SIG-M5 treated with dmso at 0.1 percent for 504 hours (cell line): ENCODE results near the gene SRRM5.
"Not testable (repeated sequence)": the region's sequence is repeated elsewhere in the genome, so short reads cannot be mapped to it uniquely, and the experiment has no call there.

Experiments used
- DNase-seq: peaks from one replicate; lab custom pipeline; 2025; ENCODE audit not compliant: unreplicated experiment; lab: John Stamatoyannopoulos, UW

The SRRM5 gene

DNA sequence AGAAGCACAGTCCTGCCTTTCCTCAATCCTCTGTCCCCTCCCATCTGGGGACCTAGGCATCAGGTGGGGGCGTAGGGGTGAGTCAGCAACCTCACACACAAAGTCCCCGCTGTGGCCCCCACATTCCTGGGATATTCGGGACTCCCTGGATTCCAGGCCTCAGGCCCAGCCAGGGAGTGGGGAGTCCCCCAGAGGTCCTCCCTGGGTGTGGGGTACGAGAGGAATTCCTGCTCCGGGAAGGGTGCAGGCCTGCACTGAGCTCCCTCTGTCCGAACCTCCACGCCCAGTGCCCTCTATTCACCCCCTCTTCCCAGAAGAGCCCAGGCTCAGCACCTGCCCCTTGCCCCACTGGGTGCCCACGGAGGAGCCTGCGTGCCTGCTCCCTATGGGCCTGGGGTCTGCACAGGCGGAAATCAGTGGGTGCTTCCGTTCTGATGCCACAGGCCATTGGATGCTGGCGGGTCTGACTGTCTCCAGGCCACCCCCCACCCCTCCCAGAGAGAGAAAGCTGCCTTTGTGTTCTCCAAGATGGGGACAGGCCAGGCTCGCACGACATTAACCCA is 24.3 kb downstream of the SRRM5 start:
- DNase-seq: no peak

DNA sequence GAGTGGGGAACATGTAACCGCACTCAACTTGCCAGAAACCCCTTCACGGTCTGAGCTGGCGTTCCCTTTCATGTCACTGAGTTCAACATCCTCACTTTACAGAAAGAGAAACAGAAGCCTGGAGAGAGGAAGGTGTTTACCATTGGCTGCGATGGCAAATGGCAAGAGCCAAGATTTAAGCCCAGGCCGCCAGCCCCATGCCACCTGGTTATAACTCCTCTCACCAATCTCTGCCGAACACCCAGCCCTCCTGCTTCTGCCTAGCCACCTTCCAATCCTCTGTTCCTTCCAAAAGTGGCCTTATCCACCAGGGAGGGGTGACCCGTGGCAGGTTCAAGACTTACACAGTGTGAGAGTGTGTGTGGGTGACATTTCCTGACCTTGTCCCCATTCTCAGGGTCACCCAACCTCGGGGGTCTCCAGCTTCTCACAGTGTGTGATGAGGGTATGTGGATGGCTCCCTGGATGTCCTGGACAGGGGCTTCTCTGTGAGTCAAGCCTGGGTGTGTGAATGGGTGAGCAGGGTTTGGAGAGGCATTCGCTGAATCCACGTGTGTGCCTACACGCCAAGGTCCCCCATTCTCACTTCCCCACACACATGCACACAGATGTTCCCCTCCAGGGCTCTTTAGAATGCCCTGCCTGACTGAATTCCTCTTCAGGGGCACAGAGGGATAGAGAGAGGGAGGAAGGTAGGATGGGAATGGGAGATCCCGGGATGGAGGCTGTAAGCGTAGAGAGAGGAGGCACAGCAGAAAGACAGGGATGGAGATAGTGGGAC is 26.5 kb downstream of the SRRM5 start:
- DNase-seq: no peak

- DNase-seq: no peak
Measured at GRCh38 chr19:43638995-43639518, 27.2 kb downstream of the SRRM5 start.

GRCh38 chr19:43639519-43640423 is 27.9 kb downstream of the SRRM5 start, which contains the start of gene CADM4:
CADM4 (minus strand) TSS chr19:43639850; CDS start chr19:43639790, 60 bp downstream.
- DNase-seq: no peak

- no peak for DNase-seq
Measured at GRCh38 chr19:43640424-43640757, 28.5 kb downstream of the SRRM5 start.

DNA sequence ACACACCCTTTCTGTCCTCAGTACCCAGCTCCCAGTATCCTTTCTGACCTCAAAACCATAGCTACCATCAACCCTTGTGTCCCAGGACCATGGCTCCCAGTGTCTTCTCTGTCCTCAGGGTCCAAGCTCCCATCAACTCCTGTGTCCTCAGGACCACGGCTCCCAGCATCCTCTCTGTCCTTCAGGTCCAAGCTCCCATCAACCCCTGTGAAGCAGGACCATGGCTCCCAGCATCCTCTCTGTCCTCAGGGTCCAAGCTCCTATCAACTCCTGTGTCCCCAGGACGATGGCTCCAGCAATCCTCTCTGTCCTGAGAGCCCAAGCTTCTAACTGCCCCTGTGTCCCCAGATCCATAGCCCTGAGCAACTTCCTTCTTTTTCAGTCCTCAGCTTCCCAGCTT is 29.4 kb downstream of the SRRM5 start:
- DNase-seq: no peak

GRCh38 chr19:43642531-43642930 is 30.6 kb downstream of the SRRM5 start:
- no peak for DNase-seq

DNA sequence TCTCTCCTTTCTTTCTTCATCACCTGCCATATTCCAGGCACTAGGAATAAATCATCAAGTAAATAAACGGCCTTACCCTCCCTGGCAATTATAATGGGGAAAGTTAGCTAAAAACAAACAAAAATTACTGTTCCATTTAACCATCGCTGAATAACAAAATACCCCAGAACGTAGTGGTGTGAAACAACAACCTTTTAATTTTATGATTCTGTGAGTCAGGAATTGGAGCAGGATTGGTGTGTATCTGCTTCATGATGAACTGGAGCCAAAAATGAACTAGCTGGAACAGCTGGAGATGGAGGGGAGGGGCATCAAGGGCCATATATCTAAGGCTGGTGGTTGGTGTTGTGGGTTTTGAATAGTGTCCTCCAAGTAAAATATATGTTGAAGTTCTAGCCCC is 31.4 kb downstream of the SRRM5 start:
- DNase-seq: no peak

GRCh38 chr19:43644181-43644580 is 32.3 kb downstream of the SRRM5 start:
- DNase-seq: no peak

- DNase-seq: no peak
Measured at GRCh38 chr19:43648633-43649032, 36.7 kb downstream of the SRRM5 start.

- DNase-seq: no peak
Measured at GRCh38 chr19:43649514-43649913, 37.6 kb downstream of the SRRM5 start.

DNA sequence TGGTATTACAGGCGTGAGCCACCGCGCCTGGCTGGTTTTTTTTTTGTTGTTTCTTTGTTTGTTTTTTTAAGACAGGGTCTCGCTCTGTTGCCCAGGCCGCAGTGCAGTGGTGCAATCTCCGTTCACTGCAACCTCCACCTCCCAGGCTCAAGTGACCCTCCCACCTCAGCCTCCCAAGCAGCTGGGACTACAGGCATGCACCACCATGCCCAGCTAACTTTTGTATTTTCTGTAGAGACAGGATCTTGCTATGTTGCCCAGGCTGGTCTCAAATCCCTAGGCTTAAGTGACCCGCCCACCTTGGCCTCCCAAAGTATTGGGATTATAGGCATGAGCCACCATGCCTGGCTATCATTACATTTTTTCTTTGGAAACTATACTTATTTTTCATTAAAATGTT is 38.4 kb downstream of the SRRM5 start:
- not testable (repeated sequence) for DNase-seq

DNA sequence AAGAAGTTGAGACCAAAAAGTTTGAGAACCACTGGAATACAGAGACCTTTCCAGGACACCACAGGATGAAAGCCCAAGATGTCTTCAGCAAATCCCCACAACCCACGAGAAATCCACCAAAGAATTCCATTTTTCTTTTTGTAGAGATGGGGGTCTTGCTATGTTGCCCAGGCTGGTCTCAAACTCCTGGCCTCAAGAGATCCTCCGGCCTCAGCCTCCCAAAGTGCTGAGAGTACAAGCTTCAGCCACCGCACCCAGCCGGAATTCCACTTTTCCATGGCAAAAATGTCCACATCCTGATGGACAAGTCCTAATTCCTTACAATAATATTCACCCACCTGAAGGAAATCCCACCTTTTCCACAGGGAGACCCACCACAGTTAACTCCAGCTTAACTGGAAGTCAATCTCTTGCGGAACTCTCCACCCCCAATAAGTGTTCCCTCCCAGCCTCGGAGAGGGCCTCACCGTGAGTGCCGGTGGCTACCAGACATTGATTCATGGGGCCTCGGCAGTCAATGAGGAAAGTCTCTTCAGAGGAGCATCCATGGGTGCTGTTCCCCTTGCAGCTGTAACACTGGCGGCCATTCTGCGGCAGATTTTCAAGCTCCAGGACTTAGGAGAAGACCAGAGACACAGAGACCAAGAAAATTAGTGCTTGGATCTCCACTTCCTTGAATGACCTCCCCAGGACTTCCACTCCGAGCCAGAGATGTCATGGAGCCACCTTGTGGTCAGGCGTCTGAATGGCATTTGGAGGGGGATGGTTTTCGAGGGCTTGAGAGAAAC is 40.1 kb downstream of the SRRM5 start:
- DNase-seq: peak; percentile 66

DNA sequence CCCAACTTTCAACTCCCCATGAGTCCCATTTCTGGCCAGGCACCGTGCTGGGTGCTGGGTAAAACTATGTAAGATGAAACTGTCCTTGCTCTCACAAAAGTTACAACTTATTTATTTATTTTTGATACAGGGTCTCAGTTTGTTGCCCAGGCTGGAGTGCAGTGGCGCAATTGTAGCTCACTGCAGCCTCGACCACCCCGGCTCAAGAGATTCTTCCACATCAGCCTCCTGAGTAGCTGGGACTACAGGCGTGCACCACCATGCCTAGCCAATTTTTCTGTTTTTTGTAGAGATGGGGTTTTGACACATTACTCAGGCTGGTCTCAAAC is 40.6 kb downstream of the SRRM5 start:
- DNase-seq: no peak

DNA sequence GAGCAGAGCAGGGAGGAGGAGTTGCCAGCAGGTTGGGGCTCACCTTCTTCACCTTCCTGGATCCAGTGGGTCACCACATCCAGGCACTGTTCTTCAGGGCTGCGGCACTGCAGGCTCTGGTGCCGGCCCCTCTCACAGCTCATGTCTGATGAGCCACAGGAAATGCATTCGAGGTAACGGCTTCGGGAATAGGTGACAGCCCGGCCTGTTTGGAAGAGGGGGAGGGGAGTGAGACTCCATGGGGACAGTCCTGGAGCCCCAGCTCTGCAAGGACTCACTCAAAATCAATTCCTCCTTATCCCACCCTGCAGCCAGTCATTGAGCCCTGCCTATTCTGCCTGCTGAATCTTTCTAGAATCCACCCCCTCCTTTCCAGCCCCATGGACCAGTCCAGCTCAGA is 44.5 kb downstream of the SRRM5 start:
- DNase-seq: no peak

GRCh38 chr19:43658001-43658400 is 46.1 kb downstream of the SRRM5 start:
- no peak for DNase-seq

DNA sequence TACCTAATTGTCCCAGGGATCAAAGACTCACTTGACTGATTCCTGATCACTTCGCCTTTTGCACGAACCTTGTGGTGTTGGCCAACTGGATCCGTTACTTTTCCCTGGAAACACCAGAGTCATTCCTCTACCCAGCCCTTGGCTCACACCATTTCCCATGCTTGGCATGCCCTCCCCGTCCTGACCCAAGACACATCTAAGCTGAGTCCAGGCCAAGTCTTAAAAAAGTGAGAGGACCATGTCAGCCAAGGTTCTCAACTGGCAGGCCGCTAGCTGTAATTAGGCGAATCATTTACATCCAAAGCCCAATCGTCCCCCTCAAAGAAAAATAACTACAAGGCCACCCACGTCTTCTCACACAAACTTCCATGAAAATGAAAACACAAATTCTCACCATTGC is 46.6 kb downstream of the SRRM5 start:
- DNase-seq: no peak

DNA sequence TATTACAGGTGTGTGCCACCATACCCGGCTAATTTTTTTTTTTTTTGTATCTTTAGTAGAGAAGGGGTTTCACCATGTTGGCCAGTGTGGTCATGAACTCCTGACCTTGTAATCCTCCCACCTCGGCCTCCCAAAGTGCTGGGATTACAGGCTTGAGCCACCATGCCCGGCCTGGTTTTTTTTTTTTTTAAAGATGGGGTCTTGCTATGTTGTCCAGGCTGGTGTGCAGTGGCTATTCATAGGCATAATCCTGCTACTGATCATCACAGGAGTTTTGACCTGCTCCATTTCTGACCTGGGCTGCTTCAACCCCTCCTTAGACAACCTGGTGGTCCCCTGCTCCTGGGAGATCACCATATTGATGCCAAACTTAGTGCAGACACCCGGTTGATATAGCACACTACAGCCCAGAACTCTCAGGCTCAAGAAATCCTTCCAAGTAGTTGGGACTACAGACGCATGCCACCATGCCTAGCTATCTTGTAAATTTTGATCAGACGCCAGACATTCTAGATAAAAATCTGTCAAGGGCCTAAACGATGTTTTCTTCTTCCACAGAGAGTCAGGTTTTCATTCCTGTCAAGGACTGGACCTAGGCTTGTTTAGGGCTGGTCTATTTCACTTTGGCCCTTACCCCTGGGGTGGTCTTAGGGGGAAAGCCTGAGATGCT is 48.5 kb downstream of the SRRM5 start:
- DNase-seq: no peak

DNA sequence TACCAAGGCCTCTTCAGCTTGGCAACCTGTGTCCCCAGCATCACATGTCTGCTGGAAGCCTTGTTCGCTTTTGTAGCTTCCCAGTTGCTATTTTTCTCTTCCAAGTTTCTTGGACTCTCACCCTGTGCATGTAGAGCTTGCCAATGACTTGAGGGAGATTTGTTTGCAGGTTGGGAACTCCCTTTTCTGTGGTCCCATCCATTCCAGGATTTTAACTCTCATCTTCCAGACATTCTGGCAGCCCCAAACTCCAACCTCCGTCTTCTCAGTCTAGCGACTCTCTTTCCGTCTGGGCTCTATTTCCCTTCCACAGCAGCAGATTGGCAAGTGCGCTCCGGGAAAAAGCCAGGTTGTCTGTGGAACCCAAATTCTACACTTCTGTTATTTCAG is 49.1 kb downstream of the SRRM5 start:
- DNase-seq: no peak

DNA sequence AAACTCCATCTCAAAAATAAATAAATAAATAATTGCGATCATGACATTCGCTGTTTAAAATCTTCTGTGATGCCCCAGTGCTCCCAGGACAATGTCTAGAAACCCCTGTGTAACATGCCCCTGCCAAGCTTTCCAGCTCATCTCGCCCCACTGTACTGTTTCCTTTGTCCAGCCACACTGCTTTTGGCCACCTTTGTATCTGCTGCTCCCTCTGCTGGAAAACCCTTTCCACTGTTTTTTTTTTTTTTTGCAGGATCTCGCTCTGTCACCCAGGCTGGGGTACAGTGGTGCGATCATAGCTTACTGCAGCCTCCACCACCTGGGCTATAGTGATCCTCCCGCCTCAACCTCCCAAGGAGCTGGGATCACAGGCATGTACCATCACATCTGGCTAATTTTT is 50.6 kb downstream of the SRRM5 start:
- DNase-seq: no peak

GRCh38 chr19:43664018-43664417 is 52.1 kb downstream of the SRRM5 start:
- peak; percentile 40 for DNase-seq
